Measurements from ENCODE around the gene FBXO31. TPM values are rescaled to one million over a fixed set of nuclear protein-coding genes. Genes with fewer than 3 reads are reported as not detected.

The FBXO31 gene
- total RNA-seq, 6 donors from 2014 or later, result 15.9 to 103 (median 31.4) TPM

- Histone ChIP-seq H3K27ac (no peak overlapping the region), H3K36me3 (peaks cover 2 to 64% (median 49%) of the 10 kb centered on the region in 4 donors), H3K4me1 (peaks cover 0 to 6% (median 5%) of the 10 kb centered on the region in 4 donors), H3K4me3 (no peak overlapping the region), H3K9me3 (no peaks in the 10 kb centered on the region), H3K27me3 (no peaks in the 10 kb centered on the region)
- ATAC-seq (ENCODE audit: low FRiP score in 2 of 2) (no peak), DNase-seq (peak in 1 of 2 donors; percentile 59)
- TF ChIP-seq POLR2A (IDR thresholded peaks at IDR 0.05) (no peak), EP300 (IDR thresholded peaks at IDR 0.05) (no peak), POLR2AphosphoS5 (IDR thresholded peaks at IDR 0.05) (no peak)
- TF ChIP-seq, protein P1, sequence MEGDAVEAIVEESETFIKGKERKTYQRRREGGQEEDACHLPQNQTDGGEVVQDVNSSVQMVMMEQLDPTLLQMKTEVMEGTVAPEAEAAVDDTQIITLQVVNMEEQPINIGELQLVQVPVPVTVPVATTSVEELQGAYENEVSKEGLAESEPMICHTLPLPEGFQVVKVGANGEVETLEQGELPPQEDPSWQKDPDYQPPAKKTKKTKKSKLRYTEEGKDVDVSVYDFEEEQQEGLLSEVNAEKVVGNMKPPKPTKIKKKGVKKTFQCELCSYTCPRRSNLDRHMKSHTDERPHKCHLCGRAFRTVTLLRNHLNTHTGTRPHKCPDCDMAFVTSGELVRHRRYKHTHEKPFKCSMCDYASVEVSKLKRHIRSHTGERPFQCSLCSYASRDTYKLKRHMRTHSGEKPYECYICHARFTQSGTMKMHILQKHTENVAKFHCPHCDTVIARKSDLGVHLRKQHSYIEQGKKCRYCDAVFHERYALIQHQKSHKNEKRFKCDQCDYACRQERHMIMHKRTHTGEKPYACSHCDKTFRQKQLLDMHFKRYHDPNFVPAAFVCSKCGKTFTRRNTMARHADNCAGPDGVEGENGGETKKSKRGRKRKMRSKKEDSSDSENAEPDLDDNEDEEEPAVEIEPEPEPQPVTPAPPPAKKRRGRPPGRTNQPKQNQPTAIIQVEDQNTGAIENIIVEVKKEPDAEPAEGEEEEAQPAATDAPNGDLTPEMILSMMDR (IDR thresholded peaks at IDR 0.05), result no peak
- 90 to 95% methylated on average over 11 to 20 of the region's 20 CpGs for WGBS, 2 donors
Measured at GRCh38 chr16:87329436-87330256, 53.9 kb downstream of the FBXO31 start.

GRCh38 chr16:87328846-87329245, 54.7 kb downstream of the FBXO31 start:
- no peaks in the 10 kb centered on the region for H3K9me3 ChIP-seq
- H3K4me3 ChIP-seq, result no peak overlapping the region
- no peaks in the 10 kb centered on the region for H3K27me3 ChIP-seq
- H3K36me3 ChIP-seq, result peaks cover under 1 to 56% (median 41%) of the 10 kb centered on the region in 4 donors
- TF ChIP-seq, protein P1 (IDR thresholded peaks at IDR 0.05), result no peak
- TF ChIP-seq POLR2AphosphoS5 (IDR thresholded peaks at IDR 0.05) (no peak), EP300 (IDR thresholded peaks at IDR 0.05) (no peak), POLR2A (IDR thresholded peaks at IDR 0.05) (no peak)
- no peak for DNase-seq
- H3K27ac ChIP-seq, result no peak overlapping the region
- no peak for ATAC-seq (ENCODE audit: low FRiP score in 2 of 2)
- peaks cover 0 to 9% (median 7%) of the 10 kb centered on the region in 4 donors for H3K4me1 ChIP-seq
- WGBS, 2 donors, result 82 to 86% methylated on average over 12 of the region's 12 CpGs

GRCh38 chr16:87327798-87328495, 55.6 kb downstream of the FBXO31 start:
- H3K27me3 ChIP-seq, result no peaks in the 10 kb centered on the region
- TF ChIP-seq, protein P1 (IDR thresholded peaks at IDR 0.05), result no peak
- no peak for TF ChIP-seq POLR2A (IDR thresholded peaks at IDR 0.05)
- no peak for TF ChIP-seq EP300 (IDR thresholded peaks at IDR 0.05)
- no peak for TF ChIP-seq POLR2AphosphoS5 (IDR thresholded peaks at IDR 0.05)
- no peak overlapping the region for H3K4me3 ChIP-seq
- H3K36me3 ChIP-seq, result peaks cover 0 to 47% (median 32%) of the 10 kb centered on the region in 4 donors
- DNase-seq (peak in 1 of 2 donors; percentile 54), ATAC-seq (ENCODE audit: low FRiP score in 2 of 2) (no peak)
- H3K9me3 ChIP-seq, result no peaks in the 10 kb centered on the region
- H3K27ac ChIP-seq, result no peak overlapping the region
- WGBS, 2 donors, result 89 to 96% methylated on average over 16 to 19 of the region's 19 CpGs
- H3K4me1 ChIP-seq, result peaks cover 0 to 9% (median 7%) of the 10 kb centered on the region in 4 donors

- Histone ChIP-seq H3K4me3 (no peak overlapping the region), H3K4me1 (peaks cover 0 to 9% (median 7%) of the 10 kb centered on the region in 4 donors), H3K27ac (no peak overlapping the region), H3K36me3 (peaks cover 0 to 30% (median 23%) of the 10 kb centered on the region in 4 donors), H3K9me3 (no peaks in the 10 kb centered on the region), H3K27me3 (no peaks in the 10 kb centered on the region)
- TF ChIP-seq POLR2A (IDR thresholded peaks at IDR 0.05), result no peak
- TF ChIP-seq POLR2AphosphoS5 (IDR thresholded peaks at IDR 0.05), result no peak
- no peak for TF ChIP-seq EP300 (IDR thresholded peaks at IDR 0.05)
- TF ChIP-seq, protein P1 (IDR thresholded peaks at IDR 0.05), result no peak
- DNase-seq (no peak), ATAC-seq (ENCODE audit: low FRiP score in 2 of 2) (no peak)
- WGBS, 2 donors, result 80% methylated on average over 11 of the region's 11 CpGs
Measured at GRCh38 chr16:87326151-87326571, 57.4 kb downstream of the FBXO31 start.
